Thyroid gland (tissue), 4 donors: Measurements from ENCODE around the gene ASIC1. TPM values are rescaled to one million over a fixed set of nuclear protein-coding genes. Genes with fewer than 3 reads are reported as not detected.

Experiments used
- DNase-seq, 2 donors: peaks; one replicate each; pipeline ENCODE4 v3.0.0-alpha.2; 2019
- H3K27ac ChIP-seq, 3 donors: fragments of 200-600 bp; sonication (generic); 1 replicate in 2 of 3; 2 replicates in 1 of 3; pipeline ENCODE4 v1.5.1; 2016 to 2019; ENCODE audit warnings: mild to moderate bottlenecking in 1 of 3, moderate library complexity in 1 of 3
- H3K27me3 ChIP-seq: fragments of 200-600 bp; sonication (generic); one replicate; pipeline ENCODE4 v1.5.1; 2019
- H3K36me3 ChIP-seq, 2 donors: fragments of 200-600 bp; sonication (generic); one replicate each; pipeline ENCODE4 v1.5.1; 2016 to 2019
- H3K4me1 ChIP-seq, 2 donors: fragments of 200-600 bp; sonication (generic); one replicate each; pipeline ENCODE4 v1.5.1; 2017 to 2019
- H3K4me3 ChIP-seq, 3 donors: fragments of 200-600 bp; sonication (generic); replicated peaks in 1 of 3; 1 replicate in 2 of 3; 2 replicates in 1 of 3; pipeline ENCODE4 v1.5.1; 2016; ENCODE audit warnings: mild to moderate bottlenecking in 1 of 3
- H3K9me3 ChIP-seq: fragments of 200-600 bp; sonication (generic); one replicate; pipeline ENCODE4 v1.5.1; 2017
- POLR2A ChIP-seq, 2 donors: fragments of 450-650 bp; IDR thresholded peaks; one replicate each; pipeline ENCODE4 v1.6.1; 2017; ENCODE audit warnings: antibody characterized with exemption in 2 of 2, mild to moderate bottlenecking in 2 of 2, moderate library complexity in 1 of 2
- WGBS, 2 donors: methylation state at CpG; one replicate each; pipeline ENCODE4 v1.1.5; 2017; 5-methylcytosine and 5-hydroxymethylcytosine counted together
- intact Hi-C: fragments of 100-400 bp; cut with DNase I; formaldehyde crosslinking; loops from one replicate; pipeline ENCODE4 v1.15.1; 2023
- total RNA-seq, 4 donors: library from RNA; depleted of rRNA; stranded (reverse); fragments of >200 nt; gene quantifications; one replicate each; pipeline ENCODE4 v1.2.3, GENCODE V29; 2016
- TF ChIP-seq, protein P1 (sequence below), 6 experiments: fragments of 200-600 bp in 3 of 6; fragments of 450-650 bp in 3 of 6; sonication (generic) in 3 of 6; IDR thresholded peaks; one replicate each; pipeline ENCODE4 v1.5.1; 2016 to 2019; ENCODE audit warnings: antibody characterized with exemption in 6 of 6, mild to moderate bottlenecking in 2 of 6, inconsistent platforms in 1 of 6, moderate library complexity in 1 of 6

The ASIC1 gene
- total RNA-seq, 4 donors from 2014 or later, result 0.13 to 1.9 (median 0.43) TPM

DNA sequence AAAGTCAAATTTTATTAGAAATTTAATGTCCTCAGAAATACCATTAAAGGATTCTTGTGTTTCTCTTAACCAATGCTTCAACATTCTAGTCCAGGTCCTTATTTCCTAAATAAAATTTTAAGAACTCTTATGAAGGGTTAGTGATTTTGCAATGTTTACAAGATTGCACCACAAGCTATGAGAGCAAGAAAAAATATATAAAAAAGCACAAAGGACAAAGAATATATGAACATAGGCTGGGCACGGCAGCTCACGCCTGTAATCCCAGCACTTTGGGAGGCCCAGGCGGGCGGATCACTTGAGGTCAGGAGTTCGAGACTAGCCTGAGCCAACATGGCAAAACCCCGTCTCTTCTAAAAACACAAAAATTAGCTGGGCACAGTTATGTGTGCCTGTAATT lies 39.8 kb upstream of the ASIC1 start:
- intact Hi-C loops, result no loop called here
- no peak overlapping the region for H3K27ac ChIP-seq
- H3K4me3 ChIP-seq, result no peak overlapping the region
- peaks cover 7% of the 10 kb centered on the region in 2 donors for H3K4me1 ChIP-seq
- 91 to 93% methylated on average over 6 of the region's 6 CpGs for WGBS, 2 donors
- no peak for TF ChIP-seq POLR2A (IDR thresholded peaks at IDR 0.05)
- TF ChIP-seq, protein P1, sequence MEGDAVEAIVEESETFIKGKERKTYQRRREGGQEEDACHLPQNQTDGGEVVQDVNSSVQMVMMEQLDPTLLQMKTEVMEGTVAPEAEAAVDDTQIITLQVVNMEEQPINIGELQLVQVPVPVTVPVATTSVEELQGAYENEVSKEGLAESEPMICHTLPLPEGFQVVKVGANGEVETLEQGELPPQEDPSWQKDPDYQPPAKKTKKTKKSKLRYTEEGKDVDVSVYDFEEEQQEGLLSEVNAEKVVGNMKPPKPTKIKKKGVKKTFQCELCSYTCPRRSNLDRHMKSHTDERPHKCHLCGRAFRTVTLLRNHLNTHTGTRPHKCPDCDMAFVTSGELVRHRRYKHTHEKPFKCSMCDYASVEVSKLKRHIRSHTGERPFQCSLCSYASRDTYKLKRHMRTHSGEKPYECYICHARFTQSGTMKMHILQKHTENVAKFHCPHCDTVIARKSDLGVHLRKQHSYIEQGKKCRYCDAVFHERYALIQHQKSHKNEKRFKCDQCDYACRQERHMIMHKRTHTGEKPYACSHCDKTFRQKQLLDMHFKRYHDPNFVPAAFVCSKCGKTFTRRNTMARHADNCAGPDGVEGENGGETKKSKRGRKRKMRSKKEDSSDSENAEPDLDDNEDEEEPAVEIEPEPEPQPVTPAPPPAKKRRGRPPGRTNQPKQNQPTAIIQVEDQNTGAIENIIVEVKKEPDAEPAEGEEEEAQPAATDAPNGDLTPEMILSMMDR (IDR thresholded peaks at IDR 0.05), result no peak
- H3K36me3 ChIP-seq, result no peaks in the 10 kb centered on the region
- no peaks in the 10 kb centered on the region for H3K27me3 ChIP-seq
- DNase-seq, result no peak
- H3K9me3 ChIP-seq, result no peaks in the 10 kb centered on the region

GRCh38 chr12:50018154-50018553 lies 39.2 kb upstream of the ASIC1 start:
- Histone ChIP-seq H3K4me3 (no peak overlapping the region), H3K36me3 (no peaks in the 10 kb centered on the region), H3K27ac (no peak overlapping the region), H3K9me3 (no peaks in the 10 kb centered on the region), H3K4me1 (peaks cover 7% of the 10 kb centered on the region in 2 donors), H3K27me3 (no peaks in the 10 kb centered on the region)
- intact Hi-C loops, result no loop called here
- WGBS, 2 donors, result 77 to 81% methylated on average over 3 of the region's 3 CpGs
- TF ChIP-seq, protein P1 (IDR thresholded peaks at IDR 0.05), result no peak
- TF ChIP-seq POLR2A (IDR thresholded peaks at IDR 0.05), result no peak
- DNase-seq, result no peak

DNA sequence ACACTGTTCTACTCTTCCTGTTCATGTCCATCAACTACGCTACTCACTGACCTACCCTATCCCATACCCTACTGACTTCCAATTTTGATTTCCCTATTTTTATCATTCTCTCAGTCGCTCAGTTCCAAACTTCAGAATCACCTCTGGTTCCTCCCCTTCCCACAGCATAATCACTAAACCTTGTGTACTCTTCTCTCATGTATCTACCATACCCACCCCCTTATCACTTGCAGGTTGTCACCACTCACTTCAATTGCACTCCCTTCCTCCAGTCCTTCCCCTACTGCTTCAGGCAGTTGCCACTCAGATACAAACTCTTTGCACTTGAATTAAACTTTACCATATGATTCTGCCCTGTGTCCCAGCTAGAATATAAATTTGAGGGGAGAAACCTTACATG lies 38.4 kb upstream of the ASIC1 start:
- Histone ChIP-seq H3K4me1 (peaks cover 7% of the 10 kb centered on the region in 2 donors), H3K4me3 (no peak overlapping the region), H3K27ac (no peak overlapping the region), H3K36me3 (no peaks in the 10 kb centered on the region), H3K9me3 (no peaks in the 10 kb centered on the region), H3K27me3 (no peaks in the 10 kb centered on the region)
- intact Hi-C loops, result no loop called here
- TF ChIP-seq, protein P1 (IDR thresholded peaks at IDR 0.05), result no peak
- no peak for TF ChIP-seq POLR2A (IDR thresholded peaks at IDR 0.05)
- no peak for DNase-seq
- WGBS, 2 donors, result 96 to 99% methylated on average over 2 of the region's 2 CpGs

- Histone ChIP-seq H3K9me3 (no peaks in the 10 kb centered on the region), H3K27ac (no peak overlapping the region), H3K4me3 (no peak overlapping the region), H3K36me3 (no peaks in the 10 kb centered on the region), H3K4me1 (peaks cover 7 to 10% of the 10 kb centered on the region in 2 donors), H3K27me3 (no peaks in the 10 kb centered on the region)
- TF ChIP-seq POLR2A (IDR thresholded peaks at IDR 0.05), result no peak
- TF ChIP-seq, protein P1 (IDR thresholded peaks at IDR 0.05), result no peak
- no peak for DNase-seq
- 100% methylated on average over 2 of the region's 2 CpGs for WGBS, 2 donors
- intact Hi-C loops, result no loop called here
These were observed 37.9 kb upstream of the ASIC1 start for GRCh38 chr12:50019524-50019923.

DNA sequence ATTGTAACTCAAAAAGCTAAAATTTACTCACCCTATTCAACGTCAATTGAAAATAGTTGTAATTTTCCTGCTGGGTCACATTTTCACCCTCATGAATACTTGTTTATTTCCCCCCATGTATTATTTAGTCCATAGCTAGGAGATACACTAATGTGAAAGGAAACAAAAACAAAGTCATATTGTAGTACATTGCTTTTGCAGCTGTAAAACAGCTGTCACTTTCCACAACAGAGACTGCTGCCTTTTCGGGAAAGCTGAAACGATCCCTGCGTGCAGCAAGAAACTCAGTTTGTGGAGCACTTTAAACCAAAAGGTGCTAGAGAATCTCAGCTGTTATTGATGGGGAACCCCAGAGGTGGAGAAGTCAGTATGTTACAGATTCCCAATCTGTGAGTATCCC lies 36.4 kb upstream of the ASIC1 start:
- no peak overlapping the region for H3K27ac ChIP-seq

More for the DNA sequence above, 36.4 kb upstream of the ASIC1 start:
- intact Hi-C loops, result no loop called here
- no peak overlapping the region for H3K4me3 ChIP-seq
- TF ChIP-seq, protein P1 (IDR thresholded peaks at IDR 0.05), result no peak
- TF ChIP-seq POLR2A (IDR thresholded peaks at IDR 0.05), result no peak
- no peak for DNase-seq
- 90 to 95% methylated on average over 4 of the region's 4 CpGs for WGBS, 2 donors
- H3K27me3 ChIP-seq, result no peaks in the 10 kb centered on the region
- peaks cover 7 to 13% of the 10 kb centered on the region in 2 donors for H3K4me1 ChIP-seq
- no peaks in the 10 kb centered on the region for H3K9me3 ChIP-seq
- H3K36me3 ChIP-seq, result no peaks in the 10 kb centered on the region
